Choroid plexus epithelial cell (primary cell): ENCODE measurements around the gene MYBPH.
A peak's percentile ranks its signal among the peaks of the same experiment; 100 is the strongest.

Source experiments
- DNase-seq: peaks from one replicate; pipeline ENCODE4 v3.0.0-alpha.2; 2010; ENCODE audit warnings: low read depth
- H3K4me3 ChIP-seq: 2 replicates; pipeline ENCODE4 v1.5.1; 2011; ENCODE audit warnings: low read depth, mild to moderate bottlenecking, control low read depth, low read length, moderate library complexity
- CTCF ChIP-seq: conservative IDR thresholded peaks from 2 replicates; pipeline ENCODE4 v1.5.1; 2011; ENCODE audit warnings: low read depth, mild to moderate bottlenecking, control low read depth, inconsistent platforms, low read length, moderate library complexity

The MYBPH gene

GRCh38 chr1:203137324-203137723 is 38.3 kb downstream of the MYBPH start:
- no peak for TF ChIP-seq CTCF
- H3K4me3 ChIP-seq = no peak overlapping the region
- DNase-seq = no peak

GRCh38 chr1:203136409-203137042 is 39.1 kb downstream of the MYBPH start:
- no peak for TF ChIP-seq CTCF
- H3K4me3 ChIP-seq = no peak overlapping the region
- DNase-seq = no peak

GRCh38 chr1:203135636-203136305 is 39.9 kb downstream of the MYBPH start:
- DNase-seq = no peak
- H3K4me3 ChIP-seq = no peak overlapping the region
- TF ChIP-seq CTCF = no peak

GRCh38 chr1:203133970-203134725 is 41.5 kb downstream of the MYBPH start:
- H3K4me3 ChIP-seq = no peak overlapping the region
- DNase-seq = peak; percentile 23
- no peak for TF ChIP-seq CTCF

GRCh38 chr1:203131548-203132200 is 44.0 kb downstream of the MYBPH start:
- DNase-seq = no peak
- no peak overlapping the region for H3K4me3 ChIP-seq
- no peak for TF ChIP-seq CTCF

GRCh38 chr1:203130358-203130985 is 45.2 kb downstream of the MYBPH start:
- no peak for TF ChIP-seq CTCF
- no peak overlapping the region for H3K4me3 ChIP-seq
- no peak for DNase-seq
